ENCODE results near the gene SERPINA4. TPM values are rescaled to one million over a fixed set of nuclear protein-coding genes. Genes with fewer than 3 reads are reported as not detected.

Gene SERPINA4, protein sequence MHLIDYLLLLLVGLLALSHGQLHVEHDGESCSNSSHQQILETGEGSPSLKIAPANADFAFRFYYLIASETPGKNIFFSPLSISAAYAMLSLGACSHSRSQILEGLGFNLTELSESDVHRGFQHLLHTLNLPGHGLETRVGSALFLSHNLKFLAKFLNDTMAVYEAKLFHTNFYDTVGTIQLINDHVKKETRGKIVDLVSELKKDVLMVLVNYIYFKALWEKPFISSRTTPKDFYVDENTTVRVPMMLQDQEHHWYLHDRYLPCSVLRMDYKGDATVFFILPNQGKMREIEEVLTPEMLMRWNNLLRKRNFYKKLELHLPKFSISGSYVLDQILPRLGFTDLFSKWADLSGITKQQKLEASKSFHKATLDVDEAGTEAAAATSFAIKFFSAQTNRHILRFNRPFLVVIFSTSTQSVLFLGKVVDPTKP
- total RNA-seq (2021): not detected in 2 replicates
- long read RNA-seq: 0 reads

- H3K56ac ChIP-seq (ENCODE audit: insufficient read length, low read depth, low read length): no peak within 1 kb of the TSS
- no peak within 1 kb of the TSS for H4K8ac ChIP-seq (replicated peaks; ENCODE audit: insufficient read length, low read depth, low read length)
- H2BK15ac ChIP-seq (ENCODE audit: low read depth, low read length): no peak within 1 kb of the TSS
- no peak within 1 kb of the TSS for H3K23ac ChIP-seq (ENCODE audit: insufficient read length, low read depth, low read length)
- H3K79me2 ChIP-seq (ENCODE audit: insufficient read depth, low read length): no peaks in the 10 kb centered on the region
- no peaks in the 10 kb centered on the region for H3K27me3 ChIP-seq (ENCODE audit: insufficient read depth, low read length)
- H2BK5ac ChIP-seq (ENCODE audit: insufficient read length, low read length): no peak within 1 kb of the TSS
- no peaks in the 10 kb centered on the region for H3K23me2 ChIP-seq (ENCODE audit: insufficient read length, low read depth, low read length, poor library complexity, severe bottlenecking)
- TF ChIP-seq CTCF (conservative IDR thresholded peaks at IDR 0.05): no peak
- Mint-ChIP-seq H3K27me3 (ENCODE audit: low read depth) (no peaks in the 10 kb centered on the region; the same call in 1 of the 2 replicates), H3K4me3 (no peak within 1 kb of the TSS; a peak in 1 of 5 replicates), H3K9me3 (peaks cover 0 to 5% of the 10 kb centered on the region in 2 experiments; a peak in 2 of 5 replicates), H3K36me3 (ENCODE audit: insufficient read depth in 1 of 3, low read depth in 3 of 3) (no peaks in the 10 kb centered on the region; a peak in 2 of 7 replicates), H3K27ac (no peak within 1 kb of the TSS; a peak in 1 of 7 replicates), H3K4me1 (peaks cover 0 to 2% of the 10 kb centered on the region in 2 experiments; a peak in 1 of 4 replicates)
- no peak within 1 kb of the TSS for H3K18ac ChIP-seq (ENCODE audit: insufficient read length, low read depth, low read length)
- H3K27ac ChIP-seq (ENCODE audit: insufficient read length, low read depth, low read length): no peak within 1 kb of the TSS
- H2BK12ac ChIP-seq (ENCODE audit: insufficient read length, low read depth, low read length): no peak within 1 kb of the TSS
- H3K79me1 ChIP-seq (ENCODE audit: insufficient read depth, low read depth, low read length, poor library complexity, severe bottlenecking): no peaks in the 10 kb centered on the region
- no peak within 1 kb of the TSS for H3T11ph ChIP-seq (ENCODE audit: low read length)
- no peak within 1 kb of the TSS for H3K9ac ChIP-seq (ENCODE audit: extremely low read depth, insufficient read length, low read length)
- no peak within 1 kb of the TSS for H3K14ac ChIP-seq (ENCODE audit: insufficient read depth, low read length)
- no peaks in the 10 kb centered on the region for H4K20me1 ChIP-seq (ENCODE audit: control insufficient read depth, insufficient read depth, insufficient read length)
- no peak within 1 kb of the TSS for H3K4ac ChIP-seq (ENCODE audit: low read depth, low read length)
- no peak within 1 kb of the TSS for H2BK20ac ChIP-seq (ENCODE audit: low read depth, low read length, poor library complexity, severe bottlenecking)
- no peak within 1 kb of the TSS for H2AFZ ChIP-seq (ENCODE audit: low read length)
- no peak within 1 kb of the TSS for H3K4me2 ChIP-seq (ENCODE audit: insufficient read depth, insufficient read length, low read length)
- H2AK5ac ChIP-seq (ENCODE audit: insufficient read length, low read length): no peak within 1 kb of the TSS
- H4K91ac ChIP-seq (ENCODE audit: insufficient read length, low read depth, low read length): no peak within 1 kb of the TSS
- H3K4me1 ChIP-seq (ENCODE audit: insufficient read depth, low read length): no peaks in the 10 kb centered on the region
- no peak within 1 kb of the TSS for H2BK120ac ChIP-seq (ENCODE audit: low read depth, low read length, poor library complexity, severe bottlenecking)
- no peak within 1 kb of the TSS for H4K5ac ChIP-seq (ENCODE audit: insufficient read length, low read depth, low read length)
- H3K9me3 ChIP-seq (ENCODE audit: control insufficient read depth, low read depth, low read length): no peaks in the 10 kb centered on the region
- no CpG with 5 or more reads among the region's 11 CpGs for WGBS (ENCODE audit: extremely low coverage, insufficient read length, low lambda C conversion rate)
- DNase-seq: no peak
Observed at GRCh38 chr14:94560751-94561655, at the start of gene SERPINA4. Gene SERPINA4 (plus strand): TSS chr14:94561442. CDS start chr14:94563483, 2,041 bp downstream.

All from H9 (cell line).